Activated CD8-positive, alpha-beta memory T cell treated with anti-CD3 and anti-CD28 coated beads, Interleukin-2, amount 10 ng/mL, durations not matched to agents 7 days and 5 days (primary cell): ENCODE measurements around the gene COL11A1. TPM values are rescaled to one million over a fixed set of nuclear protein-coding genes. Genes with fewer than 3 reads are reported as not detected.
"Not testable (repeated sequence)": the region's sequence is repeated elsewhere in the genome, so short reads cannot be mapped to it uniquely, and the experiment has no call there.

Source experiments
- ATAC-seq: fragments of 150-1000 bp; cut with Tn5 transposase; one replicate; pipeline ENCODE4 v1.10.0; 2021; ENCODE audit warnings: moderate library complexity
- CTCF ChIA-PET: fragments of 350-600 bp; sonication (Branson Sonifier 250); formaldehyde crosslinking; loops from one replicate; lab custom pipeline; 2021; ENCODE audit warnings: antibody characterized with exemption; lab: Charles Lee
- DNase-seq: peaks from one replicate; pipeline ENCODE4 v3.0.0-alpha.2; 2020
- H3K27ac Mint-ChIP-seq: one replicate; pipeline ENCODE4 v1.8.0; 2021; ENCODE audit warnings: mild to moderate bottlenecking, mixed read lengths
- H3K27me3 Mint-ChIP-seq: one replicate; pipeline ENCODE4 v1.8.0; 2021; ENCODE audit warnings: mixed read lengths
- H3K36me3 Mint-ChIP-seq: one replicate; pipeline ENCODE4 v1.8.0; 2021; ENCODE audit warnings: mild to moderate bottlenecking, mixed read lengths
- H3K4me1 Mint-ChIP-seq: one replicate; pipeline ENCODE4 v1.8.0; 2021; ENCODE audit warnings: mixed read lengths
- H3K4me3 Mint-ChIP-seq: one replicate; pipeline ENCODE4 v1.8.0; 2021; ENCODE audit warnings: mild to moderate bottlenecking, moderate library complexity, mixed read lengths
- H3K9me3 Mint-ChIP-seq: one replicate; pipeline ENCODE4 v1.8.0; 2022; ENCODE audit warnings: low read depth, mixed read lengths
- total RNA-seq, 2 experiments: library from RNA; stranded (reverse); gene quantifications; one replicate each; pipeline ENCODE4 v1.2.3, GENCODE V29; 2021

Gene COL11A1
- total RNA-seq = not detected

- peaks cover 29% of the 10 kb centered on the region for H3K27me3 Mint-ChIP-seq
- no peaks in the 10 kb centered on the region for H3K36me3 Mint-ChIP-seq
- DNase-seq (no peak), ATAC-seq (no peak)
- CTCF ChIA-PET = no interaction called here
- no peak within 1 kb of the TSS for H3K4me3 Mint-ChIP-seq
- H3K27ac Mint-ChIP-seq = no peak within 1 kb of the TSS
- no peaks in the 10 kb centered on the region for H3K9me3 Mint-ChIP-seq
- peaks cover 4% of the 10 kb centered on the region for H3K4me1 Mint-ChIP-seq
Observed at GRCh38 chr1:103108376-103109150, at the start of gene COL11A1. Gene COL11A1, minus strand, starts transcription at chr1:103108522. Its CDS starts 344 bp downstream, at chr1:103108178.

- no peaks in the 10 kb centered on the region for H3K27me3 Mint-ChIP-seq
- ATAC-seq (no peak), DNase-seq (no peak)
- CTCF ChIA-PET = no interaction called here
- no peaks in the 10 kb centered on the region for H3K36me3 Mint-ChIP-seq
- H3K27ac Mint-ChIP-seq = no peak overlapping the region
- no peaks in the 10 kb centered on the region for H3K9me3 Mint-ChIP-seq
- no peak overlapping the region for H3K4me3 Mint-ChIP-seq
- H3K4me1 Mint-ChIP-seq = no peaks in the 10 kb centered on the region
Observed at GRCh38 chr1:103156966-103157365, 48.6 kb upstream of the COL11A1 start.

GRCh38 chr1:103146166-103146565, 37.8 kb upstream of the COL11A1 start:
- Mint-ChIP-seq H3K27me3 (no peaks in the 10 kb centered on the region), H3K9me3 (peaks cover 2% of the 10 kb centered on the region), H3K27ac (no peak overlapping the region), H3K4me3 (no peak overlapping the region), H3K36me3 (no peaks in the 10 kb centered on the region), H3K4me1 (no peaks in the 10 kb centered on the region)
- DNase-seq (no peak), ATAC-seq (no peak)
- CTCF ChIA-PET = no interaction called here

- Mint-ChIP-seq H3K36me3 (no peaks in the 10 kb centered on the region), H3K4me3 (no peak overlapping the region), H3K27ac (no peak overlapping the region), H3K27me3 (no peaks in the 10 kb centered on the region), H3K9me3 (peaks cover 2% of the 10 kb centered on the region), H3K4me1 (no peaks in the 10 kb centered on the region)
- CTCF ChIA-PET = no interaction called here
- DNase-seq (no peak), ATAC-seq (no peak)
Observed at GRCh38 chr1:103145449-103145848, 37.1 kb upstream of the COL11A1 start.

- Mint-ChIP-seq H3K9me3 (no peaks in the 10 kb centered on the region), H3K27me3 (no peaks in the 10 kb centered on the region), H3K4me3 (no peak overlapping the region), H3K4me1 (no peaks in the 10 kb centered on the region), H3K27ac (no peak overlapping the region), H3K36me3 (no peaks in the 10 kb centered on the region)
- CTCF ChIA-PET = no interaction called here
- DNase-seq = no peak
- no peak for ATAC-seq
Observed at GRCh38 chr1:103144681-103145080, 36.4 kb upstream of the COL11A1 start.

- H3K4me3 Mint-ChIP-seq = no peak overlapping the region
- H3K27me3 Mint-ChIP-seq = no peaks in the 10 kb centered on the region
- no peak overlapping the region for H3K27ac Mint-ChIP-seq
- CTCF ChIA-PET = no interaction called here
- DNase-seq (no peak), ATAC-seq (no peak)
- H3K4me1 Mint-ChIP-seq = no peaks in the 10 kb centered on the region
- H3K36me3 Mint-ChIP-seq = no peaks in the 10 kb centered on the region
- H3K9me3 Mint-ChIP-seq = no peaks in the 10 kb centered on the region
Observed at GRCh38 chr1:103142461-103142860, 34.1 kb upstream of the COL11A1 start.

- H3K4me1 Mint-ChIP-seq = no peaks in the 10 kb centered on the region
- H3K4me3 Mint-ChIP-seq = no peak overlapping the region
- H3K27ac Mint-ChIP-seq = no peak overlapping the region
- no peaks in the 10 kb centered on the region for H3K27me3 Mint-ChIP-seq
- DNase-seq = no peak
- H3K9me3 Mint-ChIP-seq = no peaks in the 10 kb centered on the region
- no peak for ATAC-seq
- CTCF ChIA-PET = no interaction called here
- no peaks in the 10 kb centered on the region for H3K36me3 Mint-ChIP-seq
Observed at GRCh38 chr1:103129796-103130195, 21.5 kb upstream of the COL11A1 start.

- CTCF ChIA-PET = no interaction called here
- H3K27ac Mint-ChIP-seq = no peak overlapping the region
- H3K9me3 Mint-ChIP-seq = no peaks in the 10 kb centered on the region
- H3K4me3 Mint-ChIP-seq = no peak overlapping the region
- H3K27me3 Mint-ChIP-seq = no peaks in the 10 kb centered on the region
- H3K4me1 Mint-ChIP-seq = no peaks in the 10 kb centered on the region
- no peak for ATAC-seq
- no peaks in the 10 kb centered on the region for H3K36me3 Mint-ChIP-seq
- DNase-seq = no peak
Observed at GRCh38 chr1:103129255-103129654, 20.9 kb upstream of the COL11A1 start.

GRCh38 chr1:103128256-103128655, 19.9 kb upstream of the COL11A1 start:
- H3K36me3 Mint-ChIP-seq, H3K27ac Mint-ChIP-seq, DNase-seq, H3K4me3 Mint-ChIP-seq, H3K9me3 Mint-ChIP-seq, CTCF ChIA-PET, H3K27me3 Mint-ChIP-seq, ATAC-seq, H3K4me1 Mint-ChIP-seq: not testable (repeated sequence)

- Mint-ChIP-seq H3K27ac (no peak overlapping the region), H3K4me3 (no peak overlapping the region), H3K36me3 (no peaks in the 10 kb centered on the region), H3K27me3 (no peaks in the 10 kb centered on the region), H3K9me3 (no peaks in the 10 kb centered on the region), H3K4me1 (no peaks in the 10 kb centered on the region)
- no peak for ATAC-seq
- CTCF ChIA-PET = no interaction called here
- no peak for DNase-seq
Observed at GRCh38 chr1:103125219-103125618, 16.9 kb upstream of the COL11A1 start.

GRCh38 chr1:103122983-103123720, 14.8 kb upstream of the COL11A1 start:
- Mint-ChIP-seq H3K4me3 (no peak overlapping the region), H3K4me1 (no peaks in the 10 kb centered on the region), H3K27me3 (no peaks in the 10 kb centered on the region), H3K9me3 (no peaks in the 10 kb centered on the region), H3K36me3 (no peaks in the 10 kb centered on the region), H3K27ac (no peak overlapping the region)
- CTCF ChIA-PET = no interaction called here
- DNase-seq = no peak
- ATAC-seq = no peak

GRCh38 chr1:103120981-103121380, 12.7 kb upstream of the COL11A1 start:
- H3K27ac Mint-ChIP-seq = no peak overlapping the region
- no peaks in the 10 kb centered on the region for H3K9me3 Mint-ChIP-seq
- no peak for DNase-seq
- CTCF ChIA-PET = no interaction called here
- H3K36me3 Mint-ChIP-seq = no peaks in the 10 kb centered on the region
- no peak for ATAC-seq
- H3K4me3 Mint-ChIP-seq = no peak overlapping the region
- no peaks in the 10 kb centered on the region for H3K27me3 Mint-ChIP-seq
- no peaks in the 10 kb centered on the region for H3K4me1 Mint-ChIP-seq

- DNase-seq = no peak
- Mint-ChIP-seq H3K36me3 (no peaks in the 10 kb centered on the region), H3K27ac (no peak overlapping the region), H3K4me3 (no peak overlapping the region), H3K27me3 (peaks cover 17% of the 10 kb centered on the region), H3K9me3 (no peaks in the 10 kb centered on the region), H3K4me1 (no peaks in the 10 kb centered on the region)
- CTCF ChIA-PET = no interaction called here
- no peak for ATAC-seq
Observed at GRCh38 chr1:103112546-103112945, 4.2 kb upstream of the COL11A1 start.

- CTCF ChIA-PET = no interaction called here
- no peaks in the 10 kb centered on the region for H3K4me1 Mint-ChIP-seq
Observed at GRCh38 chr1:103111926-103112325, 3.6 kb upstream of the COL11A1 start.

More at GRCh38 chr1:103111926-103112325, 3.6 kb upstream of the COL11A1 start:
- Mint-ChIP-seq H3K4me3 (no peak overlapping the region), H3K27ac (no peak overlapping the region), H3K36me3 (no peaks in the 10 kb centered on the region), H3K9me3 (no peaks in the 10 kb centered on the region), H3K27me3 (peaks cover 20% of the 10 kb centered on the region)
- ATAC-seq = no peak
- no peak for DNase-seq
